HG02884 (cell line): Measurements from ENCODE around the gene LRSAM1.

Source experiments
- ATAC-seq: cut with Tn5 transposase; IDR thresholded peaks from one replicate; pipeline ENCODE4 v1.9.1; 2021; ENCODE audit warnings: mild to moderate bottlenecking, moderate library complexity; ENCODE audit not compliant: unreplicated experiment

Gene LRSAM1

GRCh38 chr9:127450830-127451607 is at the start of gene LRSAM1, which contains the start of gene RPL12:
Gene LRSAM1, plus strand, starts transcription at chr9:127451510. Its CDS starts 3,018 bp downstream, at chr9:127454528.
Gene RPL12, minus strand, starts transcription at chr9:127451406. Its CDS starts 89 bp downstream, at chr9:127451317.
- peak; percentile 57 for ATAC-seq

- ATAC-seq = no peak
Measured at GRCh38 chr9:127402401-127403090, 48.8 kb upstream of the LRSAM1 start.

GRCh38 chr9:127403507-127404192 is 47.7 kb upstream of the LRSAM1 start:
- ATAC-seq = no peak

- no peak for ATAC-seq
Measured at GRCh38 chr9:127404631-127405030, 46.7 kb upstream of the LRSAM1 start.

- no peak for ATAC-seq
Measured at GRCh38 chr9:127405344-127406125, 45.8 kb upstream of the LRSAM1 start.

- ATAC-seq = no peak
Measured at GRCh38 chr9:127406799-127407491, 44.4 kb upstream of the LRSAM1 start.

- ATAC-seq = no peak
Measured at GRCh38 chr9:127407492-127407843, 43.8 kb upstream of the LRSAM1 start.

- ATAC-seq = no peak
Measured at GRCh38 chr9:127411122-127411521, 40.2 kb upstream of the LRSAM1 start.

GRCh38 chr9:127415141-127415540 is 36.2 kb upstream of the LRSAM1 start:
- ATAC-seq = no peak

- no peak for ATAC-seq
Measured at GRCh38 chr9:127415657-127416056, 35.7 kb upstream of the LRSAM1 start.

GRCh38 chr9:127417131-127418036 is 33.9 kb upstream of the LRSAM1 start:
- ATAC-seq = no peak

- no peak for ATAC-seq
Measured at GRCh38 chr9:127418037-127418471, 33.3 kb upstream of the LRSAM1 start.

- ATAC-seq = no peak
Measured at GRCh38 chr9:127419348-127419747, 32.0 kb upstream of the LRSAM1 start.

- no peak for ATAC-seq
Measured at GRCh38 chr9:127421057-127421456, 30.3 kb upstream of the LRSAM1 start.

- no peak for ATAC-seq
Measured at GRCh38 chr9:127422133-127422782, 29.1 kb upstream of the LRSAM1 start.

GRCh38 chr9:127422787-127423186 is 28.5 kb upstream of the LRSAM1 start:
- ATAC-seq = no peak

- ATAC-seq = peak; percentile 10
Measured at GRCh38 chr9:127423476-127423933, 27.8 kb upstream of the LRSAM1 start.

GRCh38 chr9:127423934-127424675 is 27.2 kb upstream of the LRSAM1 start, which contains the start of gene ZNF79:
Gene ZNF79, plus strand, starts transcription at chr9:127424382. Its CDS starts 406 bp downstream, at chr9:127424788.
- ATAC-seq = peak; percentile 87
